Stimulated activated CD8-positive, alpha-beta memory T cell treated with anti-CD3 and anti-CD28 coated beads, Interleukin-2, amount 100 ng/mL, for 48 hours (primary cell): Measurements from ENCODE around the gene IKZF2.

Experiments used
- DNase-seq, 2 donors: peaks; one replicate each; pipeline ENCODE4 v3.0.0-alpha.2; 2020; ENCODE audit warnings: low read depth in 2 of 2

IKZF2 gene

GRCh38 chr2:213151437-213152064, at the start of gene IKZF2:
IKZF2 (minus strand) TSS chr2:213151612; CDS start chr2:213148629, 2,983 bp downstream.
- DNase-seq = peak; percentile 48 to 60

DNA sequence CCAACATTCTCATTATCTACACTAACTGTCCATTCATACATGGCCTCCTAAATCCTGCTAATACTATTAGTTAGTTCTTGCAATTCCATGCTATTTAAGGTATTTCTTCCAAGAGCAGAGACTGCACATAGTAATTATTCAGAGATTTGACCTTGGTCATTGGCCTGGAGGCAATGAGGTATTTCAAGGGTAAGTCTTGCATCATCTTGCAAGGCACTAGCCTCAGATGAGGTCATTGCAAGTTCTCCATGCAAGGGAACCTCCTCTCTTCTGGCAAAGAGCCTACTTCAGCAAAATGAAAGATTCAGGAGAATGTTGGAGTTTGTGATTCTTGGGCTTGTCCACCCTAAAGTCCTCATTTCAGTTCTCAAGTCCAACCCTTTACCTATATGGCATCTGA, 48.5 kb upstream of the IKZF2 start:
- no peak for DNase-seq

- no peak for DNase-seq
Observed at GRCh38 chr2:213189001-213189899, 37.8 kb upstream of the IKZF2 start.

- no peak for DNase-seq
Observed at GRCh38 chr2:213188533-213188867, 37.1 kb upstream of the IKZF2 start.

DNA sequence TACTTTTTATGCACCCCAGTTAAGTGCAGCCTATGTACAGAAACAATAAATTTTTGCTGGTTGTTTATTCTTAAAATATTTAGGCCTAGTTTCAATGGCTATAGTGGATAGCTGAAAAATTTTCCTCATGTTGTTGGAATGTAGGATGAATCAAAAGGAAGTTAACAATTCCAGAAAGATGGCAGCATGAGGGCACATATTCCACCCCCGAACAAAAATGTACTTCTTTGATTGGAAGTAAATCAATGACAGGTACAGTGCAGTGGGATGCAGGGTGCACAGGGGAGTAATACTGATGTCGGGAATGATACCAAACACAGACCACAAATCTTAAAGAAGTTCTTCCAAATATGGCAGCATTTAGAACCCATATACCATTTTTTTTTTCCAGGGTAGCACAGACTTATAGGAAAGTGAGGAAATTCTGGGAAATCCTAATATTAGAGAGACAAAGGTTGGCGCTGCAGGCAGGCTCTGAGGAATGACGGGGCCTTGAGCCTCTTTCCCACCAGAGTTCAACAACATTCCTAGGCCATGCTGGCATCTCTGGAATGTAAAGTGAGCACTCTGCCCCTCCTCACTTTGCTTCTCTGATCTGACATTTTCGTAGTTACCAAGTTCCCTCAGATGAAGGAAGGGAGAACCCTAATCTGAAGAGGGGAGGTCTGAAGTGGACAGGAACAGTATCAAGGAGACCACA, 36.6 kb upstream of the IKZF2 start:
- no peak for DNase-seq

GRCh38 chr2:213187386-213187785, 36.0 kb upstream of the IKZF2 start:
- DNase-seq = no peak

DNA sequence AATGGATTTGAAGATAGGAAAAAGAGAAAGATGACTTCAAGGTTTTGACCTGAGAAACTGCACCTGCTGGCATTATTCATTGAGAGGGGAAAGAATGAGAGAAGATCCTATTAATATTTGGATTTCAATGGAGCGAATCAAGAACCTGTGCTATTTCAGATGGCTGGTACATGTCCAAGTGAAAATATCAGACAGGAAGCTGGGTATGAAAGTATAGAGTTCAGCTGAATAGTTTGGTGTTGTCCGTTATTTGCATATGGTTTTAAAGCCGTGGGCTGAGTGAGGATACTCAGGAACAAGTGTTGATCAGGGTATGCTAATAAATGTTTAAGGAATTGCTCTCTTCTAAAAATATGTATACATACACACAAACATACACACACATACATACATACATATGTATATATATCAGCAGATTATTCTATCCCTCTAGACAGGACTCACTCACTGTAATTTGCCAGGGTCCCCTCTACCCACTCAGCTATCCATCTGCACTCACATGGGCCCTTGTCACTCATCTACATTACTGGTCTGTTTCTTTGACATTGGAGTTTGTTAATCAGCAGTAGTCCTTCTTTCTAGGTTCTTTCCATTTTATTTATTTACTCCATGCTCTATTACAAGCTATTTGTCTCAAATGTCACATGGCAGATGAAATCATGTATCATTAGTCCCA, 33.9 kb upstream of the IKZF2 start:
- no peak for DNase-seq

GRCh38 chr2:213181712-213182111, 30.3 kb upstream of the IKZF2 start:
- DNase-seq = no peak

- no peak for DNase-seq
Observed at GRCh38 chr2:213177679-213178078, 26.3 kb upstream of the IKZF2 start.

DNA sequence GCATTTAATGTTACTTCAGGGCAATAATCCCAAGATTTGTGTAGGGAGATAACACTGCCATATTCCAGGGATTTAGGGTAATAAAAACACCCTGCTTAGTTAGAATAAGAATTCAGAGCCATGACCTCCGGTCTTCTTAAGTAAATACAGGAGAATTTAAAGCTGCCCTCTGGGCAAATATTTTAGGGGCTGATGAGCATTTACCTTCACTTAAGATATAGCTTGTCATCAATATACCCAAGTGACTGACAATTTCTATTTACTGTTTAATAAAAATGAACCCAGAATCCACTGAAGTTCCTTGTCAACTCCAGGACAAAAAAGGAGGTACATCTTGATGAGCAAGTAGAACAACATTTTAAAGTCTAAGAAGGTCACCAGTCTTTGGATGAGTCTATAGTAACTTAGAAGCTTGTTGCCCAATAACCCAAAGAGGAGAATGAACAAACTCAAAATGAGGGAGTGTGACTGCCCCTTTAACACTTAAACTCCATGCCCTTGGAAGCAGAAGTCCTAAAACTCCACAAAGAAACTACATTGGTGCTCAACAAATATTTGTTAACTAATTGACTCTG, 24.3 kb upstream of the IKZF2 start:
- no peak for DNase-seq

DNA sequence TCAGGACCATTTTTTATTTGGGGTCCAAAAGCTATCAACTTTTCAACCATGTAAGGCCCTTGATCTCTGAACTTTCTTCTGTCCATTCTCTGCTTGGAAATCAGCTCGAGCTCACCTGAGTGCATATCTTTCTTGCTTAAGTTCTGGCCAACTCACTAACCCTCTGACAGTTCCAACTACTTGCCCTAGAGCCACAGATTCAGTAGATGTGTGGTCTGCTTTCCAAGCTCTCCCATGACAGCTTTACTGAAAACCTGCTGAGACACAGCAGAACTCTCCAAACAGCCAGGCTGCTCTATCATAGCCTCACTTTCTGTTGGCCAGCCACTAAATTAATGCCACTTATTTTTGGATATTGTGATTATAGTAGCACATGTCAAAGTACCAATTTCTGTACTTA, 21.2 kb upstream of the IKZF2 start:
- no peak for DNase-seq

GRCh38 chr2:213171147-213171546, 19.7 kb upstream of the IKZF2 start:
- no peak for DNase-seq

GRCh38 chr2:213167271-213167930, 16.0 kb upstream of the IKZF2 start:
- DNase-seq = no peak

DNA sequence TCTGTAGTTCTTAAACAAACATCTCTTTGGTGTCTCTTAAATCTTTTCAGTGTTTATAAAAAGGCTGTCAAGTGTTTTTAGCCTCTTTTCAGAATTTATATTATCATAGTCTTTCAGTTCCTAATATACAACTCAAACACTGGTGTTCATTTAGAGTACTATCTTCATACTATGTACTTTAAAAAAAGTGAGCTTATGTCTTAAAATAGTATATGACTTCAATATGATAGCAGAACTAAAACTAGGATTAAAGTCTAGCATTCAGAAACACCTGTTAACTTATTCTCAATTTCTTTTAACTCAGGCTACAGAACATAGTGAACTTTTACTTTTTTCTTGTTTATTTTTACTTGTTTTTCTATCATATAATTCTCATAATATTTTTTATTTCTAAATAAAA, 14.7 kb upstream of the IKZF2 start:
- no peak for DNase-seq

- DNase-seq = no peak
Observed at GRCh38 chr2:213164263-213164662, 12.9 kb upstream of the IKZF2 start.

GRCh38 chr2:213162516-213163118, 11.2 kb upstream of the IKZF2 start:
- no peak for DNase-seq

GRCh38 chr2:213161759-213162515, 10.5 kb upstream of the IKZF2 start:
- DNase-seq = no peak

GRCh38 chr2:213159768-213160167, 8.4 kb upstream of the IKZF2 start:
- DNase-seq = no peak

DNA sequence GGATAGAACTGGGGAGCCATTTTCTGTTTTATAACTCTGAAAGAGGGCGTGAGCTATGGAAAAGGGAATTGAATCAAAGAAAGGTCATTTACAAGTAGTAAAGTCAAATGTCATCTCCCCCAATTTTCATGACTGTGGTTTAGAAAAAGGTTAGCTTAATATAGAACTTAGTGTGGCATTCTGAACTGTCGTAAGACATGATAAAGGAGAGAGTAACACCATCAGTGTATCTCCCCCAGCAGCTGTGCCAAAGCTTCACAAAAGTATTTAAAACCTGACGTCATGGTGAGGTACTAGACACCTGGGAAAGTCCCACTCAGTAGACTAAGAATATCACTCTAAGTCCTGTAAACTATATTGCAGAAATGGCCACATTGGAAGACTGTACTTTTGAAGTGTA, 5.8 kb upstream of the IKZF2 start:
- DNase-seq = no peak

GRCh38 chr2:213156717-213157116, 5.3 kb upstream of the IKZF2 start:
- no peak for DNase-seq
